DMS153 treated with DMSO at 0.1 percent for 48 hours (cell line): Measurements from ENCODE around the gene RAB12.
"Not testable (repeated sequence)": the region's sequence is repeated elsewhere in the genome, so short reads cannot be mapped to it uniquely, and the experiment has no call there.

Experiments used
- DNase-seq: peaks from one replicate; lab custom pipeline; 2025; ENCODE audit not compliant: unreplicated experiment; lab: John Stamatoyannopoulos, UW

RAB12 gene

DNA sequence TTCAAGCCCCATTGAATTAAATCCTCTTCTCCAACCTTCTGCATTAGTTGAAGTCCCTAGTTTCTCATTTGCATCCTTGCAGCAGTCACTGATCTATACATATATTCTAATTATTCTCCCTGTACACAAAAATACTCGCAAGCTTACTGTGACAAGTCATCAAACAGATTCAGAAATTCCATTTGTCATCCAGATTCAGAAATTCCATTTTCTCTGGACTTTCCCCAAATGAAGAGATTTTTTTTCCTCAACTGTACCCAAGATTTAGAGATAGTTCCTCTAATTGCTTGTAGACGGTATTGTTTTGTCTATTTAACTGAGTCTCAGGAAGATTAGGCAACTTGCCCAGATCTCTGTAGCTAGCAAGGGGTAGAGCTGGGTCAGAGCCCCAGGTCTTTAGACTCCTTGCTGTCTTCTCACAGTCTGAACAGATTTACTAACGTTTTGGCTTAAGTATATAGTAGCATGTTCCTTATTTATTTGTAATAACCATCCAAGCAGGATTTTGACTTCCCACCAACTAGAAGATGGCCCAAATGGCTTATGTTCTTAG, 34.2 kb downstream of the RAB12 start:
- DNase-seq, result no peak

DNA sequence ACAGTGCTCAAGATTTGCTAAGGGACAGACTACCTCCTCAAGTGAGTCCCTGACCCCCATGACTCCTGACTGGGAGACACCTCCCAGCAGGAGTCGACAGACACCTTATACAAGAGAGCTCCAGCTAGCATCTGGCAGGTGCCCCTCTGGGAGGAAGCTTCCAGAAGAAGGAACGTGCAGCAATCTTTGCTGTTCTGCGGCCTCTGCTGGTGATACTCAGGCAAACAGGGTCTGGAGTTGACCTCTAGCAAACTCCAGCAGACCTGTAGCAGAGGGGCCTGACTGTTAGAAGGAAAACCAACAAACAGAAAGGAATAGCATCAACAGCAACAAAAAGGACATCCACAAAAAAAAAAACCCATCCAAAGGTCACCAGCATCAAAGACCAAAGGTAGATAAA, 38.1 kb downstream of the RAB12 start:
- not testable (repeated sequence) for DNase-seq

DNA sequence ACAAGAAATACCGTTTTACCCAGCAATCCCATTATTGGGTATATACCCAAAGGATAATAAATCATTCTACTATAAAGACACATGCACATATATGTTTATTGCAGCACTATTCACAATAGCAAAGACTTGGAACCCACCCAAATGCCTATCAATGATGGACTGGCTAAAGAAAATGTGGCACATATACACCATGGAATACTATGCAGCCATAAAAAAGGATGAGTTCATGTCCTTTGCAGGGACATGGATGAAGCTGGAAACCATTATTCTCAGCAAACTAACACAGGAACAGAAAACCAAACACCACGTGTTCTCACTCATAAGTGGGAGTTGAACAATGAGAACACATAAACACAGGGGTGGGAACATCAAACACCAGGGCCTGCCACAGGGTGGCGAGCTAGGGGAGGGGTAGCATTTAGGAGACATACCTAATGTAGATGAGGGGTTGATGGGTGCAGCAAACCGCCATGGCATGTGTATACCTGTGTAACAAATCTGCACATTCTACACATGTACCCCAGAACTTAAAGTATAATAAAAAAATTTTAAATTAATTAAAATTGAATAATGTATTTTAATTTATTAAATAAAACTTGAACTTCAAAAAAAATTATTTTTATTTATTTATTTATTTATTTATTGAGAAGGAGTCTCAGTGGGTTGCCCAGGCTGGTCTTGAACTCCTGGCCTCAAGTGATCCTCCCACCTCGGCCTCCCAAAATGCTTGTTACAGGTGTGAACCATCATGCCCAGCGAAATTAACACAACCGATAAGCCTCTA, 42.4 kb downstream of the RAB12 start:
- DNase-seq, result not testable (repeated sequence)

DNA sequence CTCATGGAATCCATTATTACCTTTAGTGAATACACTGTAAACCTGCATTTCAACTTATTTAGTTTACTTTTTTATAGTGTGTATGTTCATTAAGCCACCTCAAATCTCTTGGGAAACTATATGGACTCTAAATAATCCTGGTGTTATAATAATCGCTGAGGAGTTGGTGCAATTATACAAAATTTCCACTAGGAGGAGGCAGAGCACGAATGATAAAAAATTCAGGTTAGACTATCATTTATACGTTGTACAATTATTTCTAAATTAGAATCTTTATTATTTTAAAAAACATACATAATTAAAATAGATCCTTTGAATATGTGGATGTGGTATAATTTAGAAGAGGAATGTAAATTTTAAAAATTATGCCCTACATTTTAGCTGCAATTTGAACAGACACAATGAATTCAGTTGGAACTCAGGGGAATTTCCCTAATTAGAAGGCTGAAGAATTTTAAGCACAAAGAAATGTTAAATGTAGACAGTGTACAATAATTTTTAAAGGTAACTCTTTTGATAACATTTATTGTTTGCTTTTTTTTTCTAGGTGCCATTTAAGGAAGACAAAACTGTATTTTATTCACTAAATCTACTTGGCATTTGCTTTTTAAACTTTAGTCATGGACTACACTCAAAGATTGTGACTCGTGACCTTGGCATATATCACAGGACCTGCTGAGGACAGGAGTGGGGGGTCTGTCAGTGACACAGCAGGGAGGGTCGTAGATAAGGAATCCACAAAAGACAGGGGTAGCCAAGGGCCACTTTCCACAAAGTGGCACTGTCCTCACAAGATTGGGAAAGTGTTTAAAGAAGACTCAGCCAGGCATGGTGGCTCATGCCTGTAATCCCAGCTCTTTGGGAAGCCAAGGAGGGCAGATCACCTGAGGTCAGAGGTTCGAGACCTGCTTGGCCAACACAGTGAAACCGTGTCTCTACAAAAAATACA, 45.5 kb downstream of the RAB12 start:
- DNase-seq, result no peak

DNA sequence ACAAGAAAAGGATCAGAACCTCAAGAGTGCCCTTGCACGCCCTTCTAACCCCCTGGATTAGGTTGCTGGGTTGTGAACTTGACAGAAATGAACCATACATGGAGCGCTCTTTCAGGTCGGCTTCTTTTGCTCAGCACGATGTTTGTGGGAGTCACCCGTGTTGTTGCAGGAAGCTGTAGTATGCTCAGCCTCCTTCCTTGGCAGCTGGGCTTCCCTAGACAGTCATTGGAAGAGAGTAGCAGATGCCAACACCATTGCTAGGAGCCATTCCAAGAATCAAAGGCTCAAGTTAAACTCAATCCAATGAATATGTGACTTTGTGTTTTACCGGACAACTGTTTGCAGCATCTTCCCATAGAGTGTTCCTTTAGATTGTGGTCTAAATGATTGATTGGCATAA, 47.0 kb downstream of the RAB12 start:
- DNase-seq, result no peak

DNA sequence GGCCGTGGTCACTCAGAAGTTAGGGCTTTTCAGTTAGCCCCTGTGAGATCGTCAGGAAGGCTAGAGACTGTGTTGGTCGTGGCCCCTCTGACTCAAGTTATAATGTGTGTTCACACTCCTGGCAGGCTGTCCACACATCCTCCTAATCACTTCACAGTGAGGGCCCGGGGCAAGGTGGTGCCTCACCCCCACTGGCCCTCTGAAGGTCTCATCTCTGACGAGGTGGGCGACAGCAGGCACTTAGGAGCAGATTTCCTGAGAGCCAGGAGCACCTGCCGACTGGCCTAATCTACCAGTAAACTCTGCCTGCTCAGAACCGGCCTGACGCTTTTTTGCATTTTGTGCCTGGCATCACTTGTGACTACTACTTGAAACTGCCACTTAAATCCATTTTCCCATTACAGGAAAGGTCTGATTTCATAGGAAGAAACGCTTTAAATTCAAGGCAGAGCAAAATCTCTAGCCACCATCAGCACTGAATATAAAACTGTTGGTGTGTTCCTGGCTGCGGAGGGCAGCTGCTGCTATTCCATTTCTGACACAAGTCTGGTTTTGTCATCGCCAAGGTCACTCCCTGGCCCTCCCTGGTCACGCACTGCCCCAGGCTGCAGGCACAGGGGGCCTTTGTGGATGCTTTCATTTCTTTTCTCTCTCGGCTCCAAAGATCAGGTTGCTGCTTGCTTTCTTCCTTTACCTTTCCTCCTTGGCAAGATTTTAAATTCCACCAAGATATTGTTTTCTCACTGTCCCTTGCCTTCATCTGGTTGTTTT, 48.0 kb downstream of the RAB12 start:
- no peak for DNase-seq

DNA sequence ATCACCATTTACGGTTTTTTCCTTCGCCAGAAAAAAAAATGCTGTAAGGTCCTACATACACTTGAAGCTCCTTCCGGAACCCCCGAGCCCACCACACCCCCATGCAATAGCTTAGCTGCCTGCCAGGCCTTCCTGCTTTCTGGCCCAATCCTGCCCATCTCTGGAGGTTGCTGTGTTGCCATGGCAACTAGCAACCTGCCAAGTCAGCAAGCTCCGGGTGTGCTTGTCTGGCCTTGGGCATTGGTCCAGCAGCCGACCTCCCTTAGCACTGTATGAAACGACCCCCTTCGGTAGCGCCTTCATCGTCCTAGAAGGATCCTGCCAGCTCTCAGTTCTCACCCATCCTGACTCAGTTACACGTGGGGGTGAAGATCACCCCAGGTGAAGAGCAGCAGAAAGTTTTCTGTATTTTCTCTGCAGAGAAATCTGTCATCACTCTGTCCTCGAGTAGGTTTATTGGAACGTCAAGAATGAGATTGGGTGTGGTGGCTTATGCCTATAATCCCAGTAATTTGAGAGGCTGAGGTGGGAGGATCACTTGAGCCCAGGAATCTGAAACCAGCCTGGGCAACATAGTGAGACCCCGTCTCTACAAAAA, 48.7 kb downstream of the RAB12 start:
- no peak for DNase-seq

DNA sequence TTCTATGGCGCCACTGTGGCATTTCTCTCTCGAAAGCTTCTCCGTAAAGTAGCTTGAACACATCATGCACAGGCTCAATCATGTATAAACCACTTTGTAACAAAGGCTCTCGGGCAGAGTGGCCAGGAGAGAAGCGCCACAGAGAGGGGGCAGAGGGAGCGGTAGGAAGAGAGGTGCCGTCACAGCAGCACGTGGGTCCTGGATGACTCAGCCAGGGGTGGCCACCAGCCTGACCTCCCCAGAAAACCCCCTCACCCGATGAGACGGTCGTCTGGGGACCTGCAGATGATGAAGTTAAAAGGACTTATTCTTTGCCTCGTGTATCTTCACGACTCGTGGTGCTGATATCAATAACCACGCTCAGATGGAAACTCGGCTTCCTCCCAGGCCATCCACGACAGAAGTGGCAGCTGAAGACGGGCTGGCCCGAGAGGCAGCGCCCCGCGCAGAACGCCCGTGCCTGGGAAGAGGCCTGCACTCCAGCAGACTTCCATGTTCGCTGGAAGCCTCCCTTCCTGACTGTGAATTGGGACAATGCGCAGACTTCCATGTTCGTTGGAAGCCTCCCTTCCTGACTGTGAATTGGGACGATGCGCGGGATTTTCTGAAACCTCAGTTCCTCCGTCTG, 49.7 kb downstream of the RAB12 start:
- DNase-seq, result peak; percentile 13

DNA sequence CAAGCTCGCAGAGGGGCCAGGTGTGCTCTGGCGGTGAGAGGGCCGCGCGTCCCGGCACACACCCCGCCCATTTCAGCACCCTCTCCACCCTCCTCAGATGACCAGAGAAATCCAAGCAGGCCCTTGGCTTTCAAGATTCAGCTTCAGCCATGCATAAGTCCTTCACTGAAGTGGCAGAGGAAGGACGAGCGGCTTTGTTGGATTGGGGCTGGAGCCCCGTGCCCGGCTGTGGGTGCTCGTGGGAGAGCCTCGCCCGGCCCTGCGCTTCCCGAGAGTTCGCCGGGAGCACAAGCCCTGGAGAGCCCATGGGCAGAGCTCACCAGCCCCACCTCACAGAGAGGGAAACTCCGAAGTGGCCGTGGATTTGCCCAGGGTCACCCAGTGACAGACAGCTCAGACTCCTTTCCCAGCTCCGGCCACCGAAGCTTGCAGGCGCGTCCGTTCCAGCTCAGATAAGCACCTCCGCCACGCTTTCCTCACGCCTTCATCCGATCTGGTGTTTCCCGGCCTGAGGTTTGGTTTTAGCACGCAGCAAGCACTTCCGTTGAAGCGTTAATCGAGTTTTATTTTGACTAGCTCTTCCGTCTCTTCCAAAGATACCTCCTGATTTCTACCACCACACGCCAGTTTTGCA, 50.5 kb downstream of the RAB12 start:
- peak; percentile 33 for DNase-seq

DNA sequence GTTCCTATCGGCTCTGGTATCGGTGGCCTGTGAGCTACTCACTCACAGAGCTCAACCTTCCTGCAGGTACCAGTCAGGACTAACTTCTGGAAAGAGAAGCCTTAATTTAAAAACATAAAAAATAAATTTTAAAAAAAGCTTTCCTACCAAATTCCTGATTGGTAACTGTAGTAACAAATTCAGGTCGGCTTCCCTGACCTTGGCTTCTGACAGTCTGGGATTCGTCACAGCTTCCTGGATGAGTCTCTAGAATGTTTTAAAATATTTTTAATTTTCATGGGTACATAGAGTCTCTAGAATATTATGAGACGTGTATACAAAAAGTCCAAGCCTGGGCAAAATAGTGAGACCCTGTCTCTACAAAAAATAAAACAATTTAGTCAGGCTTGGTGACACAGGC, 51.1 kb downstream of the RAB12 start:
- no peak for DNase-seq

DNA sequence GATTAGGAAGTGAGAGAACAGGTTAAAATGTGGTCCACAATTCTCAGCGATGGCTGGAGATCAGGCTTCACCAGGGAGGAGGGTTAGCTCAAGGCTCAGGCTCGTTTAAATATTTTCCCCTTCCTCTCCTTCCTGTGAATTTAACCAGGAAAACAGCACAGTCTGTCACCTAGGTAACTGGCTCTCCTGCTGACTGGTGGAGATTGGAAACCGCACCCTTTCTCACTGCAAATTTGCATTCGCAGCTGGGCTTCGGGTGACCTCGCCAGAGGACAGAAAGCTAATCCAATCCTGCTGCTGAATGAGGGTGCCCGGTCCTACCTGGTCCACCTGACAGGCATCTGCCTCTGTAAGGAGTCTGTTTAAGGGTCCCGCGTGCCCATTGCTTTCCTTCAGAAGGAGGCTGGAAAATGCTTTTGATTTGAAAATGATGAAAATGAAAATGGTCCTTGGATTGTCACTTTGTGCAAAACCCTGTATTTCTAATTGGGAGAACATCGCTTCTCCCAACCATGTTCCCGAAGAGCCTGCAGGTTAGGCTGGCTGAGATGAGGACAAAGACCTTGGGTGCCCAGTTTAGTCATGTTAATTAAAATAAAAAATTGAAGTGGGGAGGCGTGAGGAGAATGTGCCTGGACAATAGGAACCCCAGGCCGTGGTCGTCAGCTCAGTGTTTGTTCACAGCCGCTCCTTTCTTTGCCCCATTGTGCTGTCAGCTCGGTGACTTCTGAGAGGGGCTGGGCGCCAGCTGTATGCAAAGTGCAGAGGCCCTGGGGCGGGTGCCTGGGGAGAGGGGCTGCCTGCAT, 52.7 kb downstream of the RAB12 start:
- DNase-seq, result peak; percentile 49

DNA sequence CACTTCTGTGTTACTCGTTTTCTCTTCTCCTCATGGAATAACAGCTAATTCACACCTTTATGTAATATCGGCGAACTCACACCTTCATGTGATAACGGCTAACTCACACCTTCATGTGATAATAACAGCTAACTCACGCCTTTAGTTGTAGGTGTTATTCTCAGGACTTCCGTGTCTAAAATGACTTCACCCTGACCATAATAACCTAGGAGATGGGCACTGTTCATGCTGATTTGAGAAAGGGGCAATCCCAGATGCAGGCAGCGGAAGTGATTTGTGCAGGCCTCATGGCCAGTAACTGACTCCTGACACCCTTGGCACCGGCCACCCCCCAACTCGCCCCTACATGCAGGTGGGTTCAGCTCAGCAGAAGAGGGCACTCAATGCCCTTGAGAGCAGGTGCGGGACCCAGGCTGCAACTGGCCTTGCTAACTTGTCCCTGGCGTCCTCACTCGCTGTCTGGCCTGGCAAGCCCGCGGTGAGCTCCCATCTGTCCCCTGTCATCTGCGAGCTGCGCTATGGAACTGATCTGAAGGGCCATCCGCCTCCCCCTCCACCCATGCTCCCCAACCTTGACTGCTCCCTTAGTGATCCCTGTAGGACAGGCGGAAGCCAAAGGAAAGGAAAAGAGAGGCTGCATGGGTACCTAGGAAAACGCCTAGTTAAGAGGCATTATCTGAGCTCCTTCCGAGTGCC, 53.5 kb downstream of the RAB12 start:
- peak; percentile 29 for DNase-seq

DNA sequence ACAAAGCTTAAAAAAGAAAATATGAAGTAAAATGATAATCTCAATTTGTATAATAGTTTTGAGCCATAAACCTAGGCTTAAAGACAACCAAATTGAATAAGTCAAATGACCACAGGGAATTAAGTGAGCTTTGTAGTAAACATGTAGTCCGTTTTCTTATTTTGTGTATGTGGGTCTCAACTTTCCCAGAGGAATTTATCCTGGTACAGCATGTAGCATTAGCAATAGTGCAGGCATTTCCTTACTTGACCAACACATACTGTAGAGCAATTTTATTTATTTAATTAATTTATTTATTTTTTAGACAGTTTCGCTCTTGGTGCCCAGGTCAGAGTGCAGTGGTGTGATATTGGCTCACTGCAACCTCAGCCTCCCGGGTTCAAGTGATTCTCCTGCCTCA, 58.6 kb downstream of the RAB12 start:
- no peak for DNase-seq

DNA sequence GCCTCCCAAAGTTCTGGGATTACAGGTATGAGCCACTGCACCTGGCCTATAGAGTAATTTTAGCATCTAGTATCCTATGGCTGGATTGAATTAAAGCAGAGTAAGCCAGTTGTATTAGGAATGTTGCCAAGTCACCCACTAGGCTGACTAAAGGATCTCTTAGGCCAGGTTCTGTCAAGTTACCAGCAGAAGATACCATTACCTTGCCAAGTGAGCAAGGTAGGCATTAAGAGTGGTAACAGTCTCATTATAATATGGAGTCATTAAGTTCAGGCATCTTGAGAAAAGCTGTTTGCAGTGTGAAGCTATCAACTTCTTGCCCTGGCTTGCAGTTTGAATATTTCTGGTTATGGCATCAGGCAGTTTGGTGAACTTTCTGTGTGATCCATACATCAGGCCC, 59.1 kb downstream of the RAB12 start:
- no peak for DNase-seq

DNA sequence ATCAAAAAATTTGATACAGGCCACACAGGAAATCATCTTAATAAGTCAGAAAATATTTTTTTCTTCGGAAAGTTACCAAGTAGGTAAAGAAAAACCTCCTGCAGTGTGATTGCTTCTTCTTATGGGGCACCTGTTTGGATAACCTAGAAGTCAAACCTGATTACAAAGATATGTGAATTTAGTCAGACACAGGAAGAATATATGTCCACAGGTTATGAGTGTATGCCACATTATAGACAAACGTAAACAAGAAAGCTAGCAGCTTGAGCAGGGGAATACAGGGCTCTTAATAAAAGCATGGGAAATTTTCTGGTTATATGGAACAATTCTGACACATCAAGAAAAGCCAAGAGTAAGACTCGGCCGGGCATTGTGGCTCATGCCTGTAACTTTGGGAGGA, 60.3 kb downstream of the RAB12 start:
- DNase-seq, result no peak

DNA sequence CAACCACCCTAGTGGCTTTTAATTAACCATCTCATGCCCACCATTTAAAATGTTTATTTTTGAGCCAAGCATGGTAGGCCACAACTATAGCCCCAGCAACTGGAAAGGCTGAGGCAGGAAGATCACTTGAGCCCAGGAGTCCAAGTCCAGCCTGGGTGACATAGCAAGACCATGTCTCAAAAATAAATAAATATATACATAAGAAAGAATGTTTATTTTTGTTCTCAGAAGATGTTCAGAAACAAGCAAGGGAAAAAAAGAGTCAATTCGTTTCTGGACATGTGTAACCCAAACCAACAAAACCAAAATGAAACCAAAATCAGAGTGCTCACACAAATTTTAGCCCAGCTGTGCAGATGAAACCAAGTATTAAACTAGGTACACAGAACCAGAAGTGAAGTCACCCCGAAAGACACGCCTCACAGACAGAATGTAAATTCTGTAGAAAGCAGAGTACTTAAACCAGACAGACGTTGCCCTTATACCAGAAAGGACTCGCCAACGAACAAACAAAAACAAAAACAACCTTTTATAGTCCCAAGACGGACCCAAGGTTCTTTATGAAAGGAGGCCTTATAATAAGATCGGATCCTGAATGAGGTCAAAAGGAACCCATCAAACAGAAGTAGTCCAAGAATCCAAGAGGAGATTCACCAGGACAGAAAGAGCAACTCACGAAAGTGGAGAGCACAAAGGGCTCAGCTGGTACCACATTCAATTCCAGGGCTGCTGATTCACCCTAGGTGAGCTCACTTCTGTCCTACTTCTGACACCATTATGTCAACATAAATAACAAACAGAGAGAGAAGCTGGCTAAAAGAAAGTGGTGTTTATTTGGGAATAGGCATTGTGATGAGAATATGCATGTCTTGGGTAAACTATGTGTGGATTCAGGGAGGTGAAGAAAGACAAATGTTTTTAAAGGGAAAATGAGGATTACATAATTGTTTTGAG, 64.3 kb downstream of the RAB12 start:
- DNase-seq, result no peak

DNA sequence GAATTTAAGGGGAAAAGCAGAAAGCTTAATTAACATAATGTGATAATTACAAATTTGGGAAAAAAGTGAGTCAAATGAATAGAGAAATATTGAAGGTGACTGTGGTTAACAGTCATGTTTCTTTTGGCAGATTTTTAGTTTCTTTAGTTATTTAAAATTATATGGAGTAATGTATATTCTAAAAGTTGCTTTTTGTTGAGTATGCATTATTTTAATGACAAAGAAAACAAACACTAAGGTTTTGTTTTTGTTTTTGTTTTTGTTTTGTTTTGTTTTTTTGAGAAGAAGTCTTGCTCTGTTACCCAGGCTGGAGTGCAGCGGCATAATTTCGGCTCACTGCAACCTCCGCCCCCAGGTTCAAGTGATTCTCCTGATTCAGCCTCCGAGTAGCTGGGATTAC, 65.8 kb downstream of the RAB12 start:
- DNase-seq, result no peak
